Body of pancreas (tissue), 4 donors: ENCODE measurements around the gene VPS39.

Experiments
- POLR2A ChIP-seq, 3 donors: fragments of 450-650 bp; IDR thresholded peaks; one replicate each; pipeline ENCODE4 v1.6.1; 2016; ENCODE audit warnings: antibody characterized with exemption in 3 of 3, mild to moderate bottlenecking in 2 of 3
- TF ChIP-seq, protein P1 (sequence below), 7 experiments: fragments of 450-650 bp in 4 of 7; fragments of 200-600 bp in 3 of 7; sonication (generic) in 3 of 7; IDR thresholded peaks; one replicate each; pipeline ENCODE4 v1.5.1; 2016 to 2019; ENCODE audit warnings: antibody characterized with exemption in 7 of 7

DNA sequence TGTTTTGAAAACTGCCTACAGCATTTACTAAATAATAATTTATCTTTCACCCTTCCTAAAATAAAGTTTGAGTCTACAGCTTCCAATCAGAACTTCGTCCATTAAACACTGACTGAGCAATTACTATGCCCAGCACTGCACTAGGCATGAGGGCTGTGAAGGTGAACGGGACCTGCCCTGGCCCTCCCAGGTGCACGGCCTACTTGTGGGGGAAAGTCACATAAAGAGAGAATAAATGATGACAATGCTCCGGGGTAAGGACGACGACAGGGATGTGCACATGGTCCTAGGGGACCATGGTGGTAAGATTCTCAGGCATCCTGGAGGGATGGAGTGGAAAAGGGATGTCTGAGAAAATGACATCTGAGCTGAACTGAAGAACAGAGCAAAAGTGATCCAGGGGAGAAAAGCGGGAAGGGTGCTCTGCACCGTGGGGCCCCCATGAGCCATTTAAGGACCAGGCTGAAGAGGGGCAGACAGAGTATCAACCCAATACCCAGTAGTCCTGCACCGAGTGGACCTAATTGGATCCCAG is 63.2 kb downstream of the VPS39 start:
- TF ChIP-seq, protein P1, sequence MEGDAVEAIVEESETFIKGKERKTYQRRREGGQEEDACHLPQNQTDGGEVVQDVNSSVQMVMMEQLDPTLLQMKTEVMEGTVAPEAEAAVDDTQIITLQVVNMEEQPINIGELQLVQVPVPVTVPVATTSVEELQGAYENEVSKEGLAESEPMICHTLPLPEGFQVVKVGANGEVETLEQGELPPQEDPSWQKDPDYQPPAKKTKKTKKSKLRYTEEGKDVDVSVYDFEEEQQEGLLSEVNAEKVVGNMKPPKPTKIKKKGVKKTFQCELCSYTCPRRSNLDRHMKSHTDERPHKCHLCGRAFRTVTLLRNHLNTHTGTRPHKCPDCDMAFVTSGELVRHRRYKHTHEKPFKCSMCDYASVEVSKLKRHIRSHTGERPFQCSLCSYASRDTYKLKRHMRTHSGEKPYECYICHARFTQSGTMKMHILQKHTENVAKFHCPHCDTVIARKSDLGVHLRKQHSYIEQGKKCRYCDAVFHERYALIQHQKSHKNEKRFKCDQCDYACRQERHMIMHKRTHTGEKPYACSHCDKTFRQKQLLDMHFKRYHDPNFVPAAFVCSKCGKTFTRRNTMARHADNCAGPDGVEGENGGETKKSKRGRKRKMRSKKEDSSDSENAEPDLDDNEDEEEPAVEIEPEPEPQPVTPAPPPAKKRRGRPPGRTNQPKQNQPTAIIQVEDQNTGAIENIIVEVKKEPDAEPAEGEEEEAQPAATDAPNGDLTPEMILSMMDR (IDR thresholded peaks at IDR 0.05), result no peak
- no peak for TF ChIP-seq POLR2A (IDR thresholded peaks at IDR 0.05)
